HEK293 (cell line): Measurements from ENCODE around the gene FAM83F.

ENCODE experiments used
- CTCF ChIA-PET: fragments of 350-600 bp; formaldehyde crosslinking; extraction: SDS; loops from one replicate; lab custom pipeline; 2021; ENCODE audit warnings: antibody characterized with exemption; lab: Yijun Ruan, JAX
- POLR2A ChIA-PET: fragments of 300-600 bp; formaldehyde crosslinking; extraction: SDS; loops from one replicate; lab custom pipeline; 2020; ENCODE audit warnings: antibody characterized with exemption, inconsistent platforms; lab: Yijun Ruan, JAX
- H3K27ac ChIP-seq: fragments of 200-500 bp; sonication (Bioruptor generic); 2 replicates; pipeline ENCODE4 v1.5.1; 2014; ENCODE audit warnings: low read depth, low read length, control low read depth, inconsistent platforms; ENCODE audit errors: extremely low read depth
- H3K36me3 ChIP-seq, 2 experiments: fragments of 200-500 bp in 1 of 2; sonication (Bioruptor generic) in 1 of 2; 1 replicate in 1 of 2; 2 replicates in 1 of 2; pipeline ENCODE4 v1.5.1; 2014 to 2017; ENCODE audit warnings: inconsistent platforms in 2 of 2, low read length in 2 of 2; ENCODE audit not compliant: control insufficient read depth in 2 of 2, insufficient read depth in 1 of 2
- H3K4me1 ChIP-seq: fragments of 200-500 bp; sonication (Bioruptor generic); 2 replicates; pipeline ENCODE4 v1.5.1; 2014; ENCODE audit warnings: mild to moderate bottlenecking, low read length, inconsistent platforms; ENCODE audit not compliant: control insufficient read depth, insufficient read depth
- H3K4me3 ChIP-seq: 2 replicates; pipeline ENCODE4 v1.5.1; 2011; ENCODE audit warnings: low read depth, mild to moderate bottlenecking, control low read depth, low read length, moderate library complexity
- H3K9me3 ChIP-seq: fragments of 200-500 bp; sonication (Bioruptor generic); 2 replicates; pipeline ENCODE4 v1.5.1; 2014; ENCODE audit warnings: low read depth, low read length, inconsistent platforms; ENCODE audit not compliant: control insufficient read depth, insufficient read depth
- GLI4 ChIP-seq: fragments of 450-650 bp; formaldehyde crosslinking; IDR thresholded peaks from 2 replicates; pipeline ENCODE4 v1.5.1; 2016; ENCODE audit warnings: missing biosample characterization, missing genetic modification characterization
- HOXC10 ChIP-seq: sonication (generic); formaldehyde crosslinking; IDR thresholded peaks from 2 replicates; pipeline ENCODE4 v1.8.1; 2023; ENCODE audit warnings: mild to moderate bottlenecking, missing genetic modification reagents
- SALL2 ChIP-seq: fragments of 450-650 bp; formaldehyde crosslinking; IDR thresholded peaks from 2 replicates; pipeline ENCODE4 v1.5.0; 2017; ENCODE audit warnings: missing biosample characterization, mild to moderate bottlenecking, missing genetic modification characterization, borderline replicate concordance
- SP3 ChIP-seq: fragments of 450-650 bp; formaldehyde crosslinking; IDR thresholded peaks from 2 replicates; pipeline ENCODE4 v1.5.1; 2016; ENCODE audit warnings: missing biosample characterization, missing genetic modification characterization
- TRIM28 ChIP-seq: IDR thresholded peaks from 2 replicates; pipeline ENCODE4 v1.6.1; 2011; ENCODE audit warnings: low read length, control low read depth, borderline replicate concordance
- ZNF146 ChIP-seq: fragments of 450-650 bp; formaldehyde crosslinking; IDR thresholded peaks from 2 replicates; pipeline ENCODE4 v1.5.1; 2016; ENCODE audit warnings: missing biosample characterization, missing genetic modification characterization
- ZNF184 ChIP-seq: fragments of 450-650 bp; IDR thresholded peaks from 2 replicates; pipeline ENCODE4 v1.5.1; 2018; ENCODE audit warnings: missing biosample characterization, mild to moderate bottlenecking, missing genetic modification characterization
- ZNF239 ChIP-seq: fragments of 450-650 bp; formaldehyde crosslinking; IDR thresholded peaks from 2 replicates; pipeline ENCODE4 v1.5.1; 2016; ENCODE audit warnings: missing biosample characterization, missing genetic modification characterization
- ZNF473 ChIP-seq: fragments of 450-650 bp; formaldehyde crosslinking; IDR thresholded peaks from 2 replicates; pipeline ENCODE4 v1.5.1; 2017; ENCODE audit warnings: missing biosample characterization, missing genetic modification characterization
- ZNF660 ChIP-seq: fragments of 450-650 bp; IDR thresholded peaks from 2 replicates; pipeline ENCODE4 v1.5.1; 2018; ENCODE audit warnings: missing biosample characterization, mild to moderate bottlenecking, missing genetic modification characterization
- ZNF701 ChIP-seq: fragments of 450-650 bp; formaldehyde crosslinking; IDR thresholded peaks from 2 replicates; pipeline ENCODE4 v1.5.1; 2016; ENCODE audit warnings: missing biosample characterization, missing genetic modification characterization
- ZNF707 ChIP-seq: fragments of 450-650 bp; formaldehyde crosslinking; IDR thresholded peaks from 2 replicates; pipeline ENCODE4 v1.5.1; 2016; ENCODE audit warnings: missing biosample characterization, missing genetic modification characterization
- ZSCAN23 ChIP-seq: fragments of 450-650 bp; formaldehyde crosslinking; IDR thresholded peaks from 2 replicates; pipeline ENCODE4 v1.5.1; 2016; ENCODE audit warnings: missing biosample characterization, missing genetic modification characterization
- TF ChIP-seq, protein P1 (sequence below): fragments of 450-650 bp; formaldehyde crosslinking; IDR thresholded peaks from 2 replicates; pipeline ENCODE4 v1.5.1; 2017; ENCODE audit warnings: missing biosample characterization, missing genetic modification characterization
- TF ChIP-seq, protein P2 (sequence below): fragments of 450-650 bp; formaldehyde crosslinking; IDR thresholded peaks from 2 replicates; pipeline ENCODE4 v1.5.1; 2016; ENCODE audit warnings: missing biosample characterization, missing genetic modification characterization
- TF ChIP-seq, protein P3 (sequence below): fragments of 450-650 bp; formaldehyde crosslinking; IDR thresholded peaks from 2 replicates; pipeline ENCODE4 v1.5.1; 2016; ENCODE audit warnings: missing biosample characterization, missing genetic modification characterization
- TF ChIP-seq, protein P4 (sequence below): fragments of 450-650 bp; formaldehyde crosslinking; IDR thresholded peaks from 2 replicates; pipeline ENCODE4 v1.5.1; 2016; ENCODE audit warnings: missing biosample characterization, missing genetic modification characterization

The FAM83F gene

DNA sequence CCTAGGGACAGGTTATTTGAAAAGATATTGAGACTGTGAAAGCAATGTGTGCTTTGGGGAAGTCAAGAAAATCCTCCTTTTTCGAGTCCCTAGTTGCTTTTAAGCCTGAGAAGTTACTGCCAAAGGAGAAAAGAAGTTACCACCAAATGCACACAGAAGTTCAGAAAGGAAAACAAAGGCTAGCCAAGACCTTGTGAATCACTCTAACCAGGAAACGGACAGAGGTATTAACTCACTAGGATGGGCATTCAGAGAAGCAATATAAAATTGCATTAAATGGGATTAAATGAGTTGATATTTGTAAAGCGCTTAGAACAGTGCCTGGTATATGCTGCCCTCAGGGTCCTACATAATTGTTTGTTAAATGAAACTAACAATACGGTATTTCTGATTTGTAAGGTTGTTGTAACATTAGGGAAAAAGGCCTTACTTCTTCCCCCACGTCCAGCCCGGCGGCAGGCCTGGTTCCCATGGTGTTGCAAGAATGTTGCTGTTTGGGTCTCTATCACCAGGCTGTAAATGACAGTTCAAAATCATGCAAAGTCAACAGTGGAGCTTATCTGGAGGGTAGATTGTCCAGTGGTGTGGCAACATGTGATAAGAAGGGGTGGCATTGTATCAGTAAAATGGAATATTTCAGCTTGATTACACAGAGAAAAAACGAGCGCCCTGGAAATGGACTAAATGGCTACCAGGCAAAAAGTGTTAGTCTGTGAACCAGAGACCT is 27.5 kb upstream of the FAM83F start:
- H3K27ac ChIP-seq = no peak overlapping the region
- no peak for TF ChIP-seq SALL2
- TF ChIP-seq ZNF184 = no peak
- TF ChIP-seq ZSCAN23 (tag by site-specific recombination) = no peak
- TF ChIP-seq TRIM28 = no peak
- no peak for TF ChIP-seq ZNF473 (tag by site-specific recombination)
- TF ChIP-seq ZNF146 (tag by site-specific recombination) = no peak
- no peak for TF ChIP-seq ZNF660 (tag by site-specific recombination)
- TF ChIP-seq, all 188 proteins: peak for 0
- Histone ChIP-seq H3K4me1 (no peaks in the 10 kb centered on the region), H3K4me3 (no peak overlapping the region), H3K9me3 (no peaks in the 10 kb centered on the region), H3K36me3 (no peaks in the 10 kb centered on the region)
- CTCF ChIA-PET = interaction anchor here (0.6 kb wide), 2 partner anchors 77 to 923 kb away, joined by 3 to 4 read pairs; no protein-coding TSS in a partner anchor
- POLR2A ChIA-PET = no interaction called here

DNA sequence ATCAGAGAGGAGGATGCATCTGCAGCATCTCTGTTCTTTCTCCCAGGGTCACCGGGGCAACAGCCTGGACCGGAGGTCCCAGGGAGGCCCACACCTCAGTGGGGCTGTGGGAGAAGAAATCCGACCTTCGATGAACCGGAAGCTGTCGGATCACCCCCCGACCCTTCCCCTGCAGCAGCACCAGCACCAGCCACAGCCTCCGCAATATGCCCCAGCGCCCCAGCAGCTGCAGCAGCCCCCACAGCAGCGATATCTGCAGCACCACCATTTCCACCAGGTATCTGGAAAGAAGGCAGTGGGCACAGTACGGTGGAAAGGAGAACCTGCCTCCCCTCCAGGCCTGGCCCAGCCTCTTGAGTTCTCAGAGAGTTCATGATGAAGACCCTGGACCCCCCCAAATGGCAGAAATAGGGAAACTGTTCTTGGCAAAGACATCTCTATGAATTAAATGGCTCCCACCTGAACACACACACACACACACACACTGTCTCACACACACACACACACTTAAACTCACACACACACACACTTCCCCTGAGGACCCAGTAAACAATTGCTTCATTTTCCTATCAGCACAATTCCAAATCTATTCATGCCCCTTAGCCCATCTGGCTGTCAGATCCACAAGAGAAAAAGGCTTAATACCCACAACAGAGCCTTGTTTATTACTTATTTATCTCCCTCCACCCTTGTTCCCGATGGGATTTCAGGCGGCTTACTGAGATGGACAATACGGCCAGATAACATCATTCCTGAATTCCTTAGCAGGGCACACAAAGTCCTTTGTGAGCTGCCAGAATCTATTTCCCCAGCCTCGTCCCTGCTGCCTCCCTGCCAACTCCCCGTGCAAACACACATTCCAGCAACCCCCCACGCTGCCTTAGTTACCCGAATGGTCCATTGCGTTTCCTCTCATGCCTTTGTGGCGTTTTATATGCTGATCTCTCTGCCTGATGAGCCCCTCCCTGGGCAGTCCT is 26.5 kb upstream of the FAM83F start:
- no peak overlapping the region for H3K27ac ChIP-seq
- ChIA-PET CTCF (interaction anchor here (0.6 kb wide), 2 partner anchors 78 to 922 kb away, joined by 3 to 4 read pairs; no protein-coding TSS in a partner anchor), POLR2A (no interaction called here)
- H3K9me3 ChIP-seq = no peaks in the 10 kb centered on the region
- H3K4me3 ChIP-seq = no peak overlapping the region
- H3K4me1 ChIP-seq = no peaks in the 10 kb centered on the region
- TF ChIP-seq GLI4 (tag by site-specific recombination) = no peak
- TF ChIP-seq, protein P1, sequence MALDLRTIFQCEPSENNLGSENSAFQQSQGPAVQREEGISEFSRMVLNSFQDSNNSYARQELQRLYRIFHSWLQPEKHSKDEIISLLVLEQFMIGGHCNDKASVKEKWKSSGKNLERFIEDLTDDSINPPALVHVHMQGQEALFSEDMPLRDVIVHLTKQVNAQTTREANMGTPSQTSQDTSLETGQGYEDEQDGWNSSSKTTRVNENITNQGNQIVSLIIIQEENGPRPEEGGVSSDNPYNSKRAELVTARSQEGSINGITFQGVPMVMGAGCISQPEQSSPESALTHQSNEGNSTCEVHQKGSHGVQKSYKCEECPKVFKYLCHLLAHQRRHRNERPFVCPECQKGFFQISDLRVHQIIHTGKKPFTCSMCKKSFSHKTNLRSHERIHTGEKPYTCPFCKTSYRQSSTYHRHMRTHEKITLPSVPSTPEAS (tag by site-specific recombination) = peak; percentile 64
- H3K36me3 ChIP-seq = no peaks in the 10 kb centered on the region

DNA sequence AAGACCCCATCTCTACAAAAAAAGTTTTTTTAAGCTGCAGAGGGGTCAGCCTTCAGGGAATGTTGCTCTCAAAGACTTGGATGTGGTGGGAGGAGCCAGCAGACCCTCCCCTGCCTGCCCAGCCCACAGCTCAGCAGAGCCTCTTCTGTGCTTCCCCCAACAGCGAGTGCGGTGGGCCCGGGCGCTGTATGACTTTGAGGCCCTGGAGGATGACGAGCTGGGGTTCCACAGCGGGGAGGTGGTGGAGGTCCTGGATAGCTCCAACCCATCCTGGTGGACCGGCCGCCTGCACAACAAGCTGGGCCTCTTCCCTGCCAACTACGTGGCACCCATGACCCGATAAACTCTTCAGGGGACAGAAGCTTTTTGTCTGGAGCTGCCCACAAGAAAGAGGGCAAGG is 24.0 kb upstream of the FAM83F start:
- H3K4me1 ChIP-seq = no peaks in the 10 kb centered on the region
- H3K36me3 ChIP-seq = no peaks in the 10 kb centered on the region
- CTCF ChIA-PET = interaction anchor here (0.7 kb wide), 1 partner anchor 28 kb away, joined by 3 read pairs; no protein-coding TSS in a partner anchor
- H3K4me3 ChIP-seq = no peak overlapping the region
- H3K9me3 ChIP-seq = no peaks in the 10 kb centered on the region
- POLR2A ChIA-PET = no interaction called here
- no peak overlapping the region for H3K27ac ChIP-seq
- TF ChIP-seq, protein P2, sequence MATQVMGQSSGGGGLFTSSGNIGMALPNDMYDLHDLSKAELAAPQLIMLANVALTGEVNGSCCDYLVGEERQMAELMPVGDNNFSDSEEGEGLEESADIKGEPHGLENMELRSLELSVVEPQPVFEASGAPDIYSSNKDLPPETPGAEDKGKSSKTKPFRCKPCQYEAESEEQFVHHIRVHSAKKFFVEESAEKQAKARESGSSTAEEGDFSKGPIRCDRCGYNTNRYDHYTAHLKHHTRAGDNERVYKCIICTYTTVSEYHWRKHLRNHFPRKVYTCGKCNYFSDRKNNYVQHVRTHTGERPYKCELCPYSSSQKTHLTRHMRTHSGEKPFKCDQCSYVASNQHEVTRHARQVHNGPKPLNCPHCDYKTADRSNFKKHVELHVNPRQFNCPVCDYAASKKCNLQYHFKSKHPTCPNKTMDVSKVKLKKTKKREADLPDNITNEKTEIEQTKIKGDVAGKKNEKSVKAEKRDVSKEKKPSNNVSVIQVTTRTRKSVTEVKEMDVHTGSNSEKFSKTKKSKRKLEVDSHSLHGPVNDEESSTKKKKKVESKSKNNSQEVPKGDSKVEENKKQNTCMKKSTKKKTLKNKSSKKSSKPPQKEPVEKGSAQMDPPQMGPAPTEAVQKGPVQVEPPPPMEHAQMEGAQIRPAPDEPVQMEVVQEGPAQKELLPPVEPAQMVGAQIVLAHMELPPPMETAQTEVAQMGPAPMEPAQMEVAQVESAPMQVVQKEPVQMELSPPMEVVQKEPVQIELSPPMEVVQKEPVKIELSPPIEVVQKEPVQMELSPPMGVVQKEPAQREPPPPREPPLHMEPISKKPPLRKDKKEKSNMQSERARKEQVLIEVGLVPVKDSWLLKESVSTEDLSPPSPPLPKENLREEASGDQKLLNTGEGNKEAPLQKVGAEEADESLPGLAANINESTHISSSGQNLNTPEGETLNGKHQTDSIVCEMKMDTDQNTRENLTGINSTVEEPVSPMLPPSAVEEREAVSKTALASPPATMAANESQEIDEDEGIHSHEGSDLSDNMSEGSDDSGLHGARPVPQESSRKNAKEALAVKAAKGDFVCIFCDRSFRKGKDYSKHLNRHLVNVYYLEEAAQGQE (tag by site-specific recombination) = no peak
- no peak for TF ChIP-seq ZNF701 (tag by site-specific recombination)
- TF ChIP-seq SP3 (tag by site-specific recombination) = no peak
- no peak for TF ChIP-seq ZNF707
- no peak for TF ChIP-seq HOXC10 (CRISPR knock-in tag)
- TF ChIP-seq, protein P3, sequence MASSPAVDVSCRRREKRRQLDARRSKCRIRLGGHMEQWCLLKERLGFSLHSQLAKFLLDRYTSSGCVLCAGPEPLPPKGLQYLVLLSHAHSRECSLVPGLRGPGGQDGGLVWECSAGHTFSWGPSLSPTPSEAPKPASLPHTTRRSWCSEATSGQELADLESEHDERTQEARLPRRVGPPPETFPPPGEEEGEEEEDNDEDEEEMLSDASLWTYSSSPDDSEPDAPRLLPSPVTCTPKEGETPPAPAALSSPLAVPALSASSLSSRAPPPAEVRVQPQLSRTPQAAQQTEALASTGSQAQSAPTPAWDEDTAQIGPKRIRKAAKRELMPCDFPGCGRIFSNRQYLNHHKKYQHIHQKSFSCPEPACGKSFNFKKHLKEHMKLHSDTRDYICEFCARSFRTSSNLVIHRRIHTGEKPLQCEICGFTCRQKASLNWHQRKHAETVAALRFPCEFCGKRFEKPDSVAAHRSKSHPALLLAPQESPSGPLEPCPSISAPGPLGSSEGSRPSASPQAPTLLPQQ = no peak
- no peak for TF ChIP-seq ZNF239 (tag by site-specific recombination)
- TF ChIP-seq, protein P4, sequence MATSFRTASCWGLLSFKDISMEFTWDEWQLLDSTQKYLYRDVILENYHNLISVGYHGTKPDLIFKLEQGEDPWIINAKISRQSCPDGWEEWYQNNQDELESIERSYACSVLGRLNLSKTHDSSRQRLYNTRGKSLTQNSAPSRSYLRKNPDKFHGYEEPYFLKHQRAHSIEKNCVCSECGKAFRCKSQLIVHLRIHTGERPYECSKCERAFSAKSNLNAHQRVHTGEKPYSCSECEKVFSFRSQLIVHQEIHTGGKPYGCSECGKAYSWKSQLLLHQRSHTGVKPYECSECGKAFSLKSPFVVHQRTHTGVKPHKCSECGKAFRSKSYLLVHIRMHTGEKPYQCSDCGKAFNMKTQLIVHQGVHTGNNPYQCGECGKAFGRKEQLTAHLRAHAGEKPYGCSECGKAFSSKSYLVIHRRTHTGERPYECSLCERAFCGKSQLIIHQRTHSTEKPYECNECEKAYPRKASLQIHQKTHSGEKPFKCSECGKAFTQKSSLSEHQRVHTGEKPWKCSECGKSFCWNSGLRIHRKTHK = no peak
- TF ChIP-seq, protein P1 (tag by site-specific recombination) = no peak
